OCI-LY7 (cell line): ENCODE measurements around the gene NR5A2.

Source experiments
- EZH2phosphoT487 ChIP-seq: fragments of 200-600 bp; sonication (generic); IDR thresholded peaks from 2 replicates; pipeline ENCODE4 v1.6.1; 2018; ENCODE audit warnings: low read depth, borderline replicate concordance, mild to moderate bottlenecking, mixed run types, antibody characterized with exemption, low read length, moderate library complexity, mixed read lengths
- TF ChIP-seq, protein P1 (sequence below): fragments of 200-600 bp; sonication (generic); conservative IDR thresholded peaks from 2 replicates; pipeline ENCODE4 v1.5.1; 2014; ENCODE audit warnings: mild to moderate bottlenecking, antibody characterized with exemption, low read length, moderate library complexity, mixed read lengths

DNA sequence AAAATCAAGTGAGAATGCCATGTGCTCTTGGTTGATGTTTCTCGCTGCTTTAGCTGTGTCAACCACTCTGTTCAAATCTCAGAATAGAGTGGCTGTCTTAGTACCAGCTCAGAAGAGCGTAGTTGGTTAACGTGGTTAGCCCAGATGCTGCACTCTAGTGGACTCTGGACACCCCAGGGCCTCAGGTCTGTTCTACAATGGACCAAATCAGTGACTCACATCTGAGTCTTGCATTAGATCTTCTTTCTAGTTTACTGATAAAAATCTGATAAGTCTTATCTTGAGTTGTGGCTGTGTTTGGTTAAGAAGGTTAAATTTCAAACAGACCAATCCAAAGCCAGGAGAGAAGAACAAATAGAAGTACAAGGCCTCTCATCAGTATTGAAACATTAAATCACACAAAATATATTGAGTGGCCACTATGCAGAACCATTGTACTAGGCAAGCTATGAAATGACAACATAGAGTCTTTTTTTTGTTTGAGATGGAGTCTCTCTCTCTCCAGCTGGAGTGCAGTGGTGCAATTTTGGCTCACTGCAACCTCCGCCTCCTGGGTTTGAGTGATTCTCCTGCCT, 104.1 kb downstream of the NR5A2 start:
- TF ChIP-seq, protein P1, sequence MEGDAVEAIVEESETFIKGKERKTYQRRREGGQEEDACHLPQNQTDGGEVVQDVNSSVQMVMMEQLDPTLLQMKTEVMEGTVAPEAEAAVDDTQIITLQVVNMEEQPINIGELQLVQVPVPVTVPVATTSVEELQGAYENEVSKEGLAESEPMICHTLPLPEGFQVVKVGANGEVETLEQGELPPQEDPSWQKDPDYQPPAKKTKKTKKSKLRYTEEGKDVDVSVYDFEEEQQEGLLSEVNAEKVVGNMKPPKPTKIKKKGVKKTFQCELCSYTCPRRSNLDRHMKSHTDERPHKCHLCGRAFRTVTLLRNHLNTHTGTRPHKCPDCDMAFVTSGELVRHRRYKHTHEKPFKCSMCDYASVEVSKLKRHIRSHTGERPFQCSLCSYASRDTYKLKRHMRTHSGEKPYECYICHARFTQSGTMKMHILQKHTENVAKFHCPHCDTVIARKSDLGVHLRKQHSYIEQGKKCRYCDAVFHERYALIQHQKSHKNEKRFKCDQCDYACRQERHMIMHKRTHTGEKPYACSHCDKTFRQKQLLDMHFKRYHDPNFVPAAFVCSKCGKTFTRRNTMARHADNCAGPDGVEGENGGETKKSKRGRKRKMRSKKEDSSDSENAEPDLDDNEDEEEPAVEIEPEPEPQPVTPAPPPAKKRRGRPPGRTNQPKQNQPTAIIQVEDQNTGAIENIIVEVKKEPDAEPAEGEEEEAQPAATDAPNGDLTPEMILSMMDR, result no peak
- no peak for TF ChIP-seq EZH2phosphoT487
